K562 (cell line): ENCODE measurements around the gene ZP1. TPM values are rescaled to one million over a fixed set of nuclear protein-coding genes. Genes with fewer than 3 reads are reported as not detected.

Experiments used
- BACH1 ChIP-seq: fragments of 200-800 bp; sonication (Bioruptor generic); IDR thresholded peaks from 2 replicates; pipeline ENCODE4 v1.6.1; 2016; ENCODE audit warnings: missing genetic modification characterization, missing compliant biosample characterization
- DNMT1 ChIP-seq: fragments of 450-650 bp; IDR thresholded peaks from 2 replicates; pipeline ENCODE4 v1.6.1; 2016; ENCODE audit warnings: antibody characterized with exemption, mild to moderate bottlenecking
- IFI16 ChIP-seq: fragments of 250-450 bp; sonication (Bioruptor Pico); IDR thresholded peaks from 2 replicates; pipeline ENCODE4 v2.1.2; 2022; ENCODE audit warnings: mild to moderate bottlenecking, inconsistent platforms
- MCM3 ChIP-seq: fragments of 450-650 bp; IDR thresholded peaks from 2 replicates; pipeline ENCODE4 v1.6.1; 2016
- MGA ChIP-seq: fragments of 450-650 bp; IDR thresholded peaks from 2 replicates; pipeline ENCODE4 v1.6.1; 2016; ENCODE audit warnings: mild to moderate bottlenecking, moderate library complexity
- NR0B1 ChIP-seq: fragments of 450-650 bp; IDR thresholded peaks from one replicate; pipeline ENCODE4 v1.6.1; 2018; ENCODE audit warnings: mild to moderate bottlenecking, moderate library complexity; ENCODE audit not compliant: partially characterized antibody
- ZC3H4 ChIP-seq: sonication (generic); formaldehyde crosslinking; IDR thresholded peaks from 2 replicates; pipeline ENCODE4 v1.9.0; 2021; ENCODE audit warnings: missing genetic modification reagents, borderline replicate concordance
- polyA plus RNA-seq, 8 experiments: library from polyadenylated mRNA; depleted of rRNA in 4 of 8; stranded (reverse) in 5 of 8; unstranded in 3 of 8; fragments of >200 nt; fragmentation: Nextera tagmentation in 2 of 8; fragmentation: Illumina TruSeq in 1 of 8; extraction: Ambion mirVana in 2 of 8; extraction: Trizol in 1 of 8; gene quantifications; 2 replicates each; pipeline versions ENCODE4 v1.2.1 to v1.2.3, GENCODE V29; 2011 to 2014; ENCODE audit warnings: inconsistent platforms in 1 of 8, missing spikeins in 1 of 8
- total RNA-seq, 7 experiments: library from RNA; depleted of rRNA in 6 of 7; stranded (reverse); fragments of >200 nt in 6 of 7; fragmentation: Illumina TruSeq in 2 of 7; extraction: Trizol in 2 of 7; gene quantifications; 2 replicates each; pipeline versions ENCODE4 v1.2.1 to v1.2.3, GENCODE V29; 2011 to 2021; ENCODE audit warnings: low replicate concordance in 1 of 7

The ZP1 gene
- total and polyA plus RNA-seq, 9 of the 15 experiments (the other 6 are each of a cell fraction or from before 2014, with no cell fraction given) = 0.11 to 0.15 TPM; not detected in 7

DNA sequence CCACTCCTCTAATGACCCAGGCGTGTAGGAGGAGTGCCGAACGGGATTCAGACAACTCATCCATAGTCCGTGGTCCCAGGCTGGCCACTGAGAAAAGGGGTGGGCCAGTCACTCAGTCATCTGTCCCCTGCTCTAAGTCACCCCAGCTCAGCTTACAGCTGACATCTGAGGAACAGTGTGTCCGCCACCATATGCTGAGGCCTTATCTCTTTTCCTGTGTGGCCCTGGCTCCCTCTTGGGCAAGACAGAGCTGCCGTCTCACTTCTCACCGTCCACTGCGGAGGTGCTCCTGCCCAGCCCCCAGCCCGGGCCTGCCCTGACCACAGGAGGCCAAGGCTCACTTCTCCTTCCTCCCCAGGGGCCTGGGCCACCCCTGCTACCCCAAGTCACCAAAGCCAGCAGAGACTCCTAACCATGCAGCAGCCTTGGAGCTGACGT is 18.6 kb upstream of the ZP1 start (continued):
- TF ChIP-seq MGA (no peak), MCM3 (no peak), NR0B1 (no peak), ZC3H4 (CRISPR knock-in tag) (no peak), IFI16 (CRISPR knock-in tag) (no peak), DNMT1 (no peak), BACH1 (no peak; the same call in 1 of the 2 replicates)
